H9 (cell line): ENCODE data around the gene THSD7B. TPM values are rescaled to one million over a fixed set of nuclear protein-coding genes. Genes with fewer than 3 reads are reported as not detected.

Source experiments
- DNase-seq: peaks from one replicate; pipeline ENCODE4 v3.0.0-alpha.2; 2017
- H2AFZ ChIP-seq: one replicate; pipeline ENCODE4 v1.6.1; 2013; ENCODE audit warnings: mild to moderate bottlenecking, low read length, control low read depth, moderate library complexity
- H2AK5ac ChIP-seq: 2 replicates; pipeline ENCODE4 v1.6.1; 2013; ENCODE audit warnings: low read length, control low read depth, mixed read lengths; ENCODE audit not compliant: insufficient read length
- H2BK120ac ChIP-seq: one replicate; pipeline ENCODE4 v1.6.1; 2013; ENCODE audit warnings: low read depth, mild to moderate bottlenecking, low read length, control low read depth, inconsistent platforms; ENCODE audit not compliant: poor library complexity, severe bottlenecking
- H2BK12ac ChIP-seq: 2 replicates; pipeline ENCODE4 v1.6.1; 2013; ENCODE audit warnings: low read length, control low read depth, mixed read lengths, low read depth; ENCODE audit not compliant: insufficient read length
- H2BK15ac ChIP-seq: 2 replicates; pipeline ENCODE4 v1.6.1; 2013; ENCODE audit warnings: low read depth, low read length, control low read depth
- H2BK20ac ChIP-seq: one replicate; pipeline ENCODE4 v1.6.1; 2013; ENCODE audit warnings: low read depth, mild to moderate bottlenecking, low read length, control low read depth, inconsistent platforms; ENCODE audit not compliant: poor library complexity, severe bottlenecking
- H2BK5ac ChIP-seq: 2 replicates; pipeline ENCODE4 v1.6.1; 2013; ENCODE audit warnings: low read length, control low read depth, mixed read lengths; ENCODE audit not compliant: insufficient read length
- H3K14ac ChIP-seq: 2 replicates; pipeline ENCODE4 v1.6.1; 2013; ENCODE audit warnings: low read length, control low read depth; ENCODE audit not compliant: insufficient read depth
- H3K18ac ChIP-seq: 2 replicates; pipeline ENCODE4 v1.6.1; 2013; ENCODE audit warnings: low read depth, mild to moderate bottlenecking, mixed read lengths, low read length, control low read depth; ENCODE audit not compliant: insufficient read length
- H3K23ac ChIP-seq: 2 replicates; pipeline ENCODE4 v1.6.1; 2013; ENCODE audit warnings: low read length, control low read depth, mixed read lengths, low read depth; ENCODE audit not compliant: insufficient read length
- H3K23me2 ChIP-seq: 2 replicates; pipeline ENCODE4 v1.6.1; 2013; ENCODE audit warnings: low read depth, mild to moderate bottlenecking, mixed read lengths, low read length, control low read depth; ENCODE audit not compliant: insufficient read length, poor library complexity, severe bottlenecking
- H3K27ac ChIP-seq: 2 replicates; pipeline ENCODE4 v1.5.1; 2013; ENCODE audit warnings: low read length, control low read depth, mixed read lengths, low read depth; ENCODE audit not compliant: insufficient read length
- H3K27me3 ChIP-seq: 2 replicates; pipeline ENCODE4 v1.6.1; 2013; ENCODE audit warnings: low read length, control low read depth, inconsistent platforms; ENCODE audit not compliant: insufficient read depth
- H3K4ac ChIP-seq: 2 replicates; pipeline ENCODE4 v1.6.1; 2013; ENCODE audit warnings: low read depth, mild to moderate bottlenecking, control low read depth, inconsistent platforms, low read length, moderate library complexity
- H3K4me1 ChIP-seq: 2 replicates; pipeline ENCODE4 v1.6.1; 2013; ENCODE audit warnings: low read length, control low read depth, inconsistent platforms; ENCODE audit not compliant: insufficient read depth
- H3K4me2 ChIP-seq: 2 replicates; pipeline ENCODE4 v1.6.1; 2013; ENCODE audit warnings: low read length, control low read depth, mixed read lengths; ENCODE audit not compliant: insufficient read length, insufficient read depth
- H3K56ac ChIP-seq: 2 replicates; pipeline ENCODE4 v1.6.1; 2013; ENCODE audit warnings: low read depth, mild to moderate bottlenecking, mixed read lengths, low read length, control low read depth; ENCODE audit not compliant: insufficient read length
- H3K79me1 ChIP-seq: 2 replicates; pipeline ENCODE4 v1.6.1; 2013; ENCODE audit warnings: low read depth, mild to moderate bottlenecking, moderate library complexity, low read length, control low read depth, inconsistent platforms; ENCODE audit not compliant: insufficient read depth, poor library complexity, severe bottlenecking
- H3K79me2 ChIP-seq: 2 replicates; pipeline ENCODE4 v1.6.1; 2013; ENCODE audit warnings: low read length, control low read depth, inconsistent platforms; ENCODE audit not compliant: insufficient read depth
- H3K9ac ChIP-seq: 2 replicates; pipeline ENCODE4 v1.6.1; 2013; ENCODE audit warnings: low read length, control low read depth, mixed read lengths; ENCODE audit not compliant: insufficient read length; ENCODE audit errors: extremely low read depth
- H3K9me3 ChIP-seq: one replicate; pipeline ENCODE4 v1.6.1; 2013; ENCODE audit warnings: low read depth, low read length, inconsistent platforms; ENCODE audit not compliant: control insufficient read depth
- H3T11ph ChIP-seq: one replicate; pipeline ENCODE4 v1.6.1; 2013; ENCODE audit warnings: mild to moderate bottlenecking, low read length, control low read depth, inconsistent platforms
- H4K20me1 ChIP-seq: one replicate; pipeline ENCODE4 v1.6.1; 2013; ENCODE audit not compliant: control insufficient read depth, insufficient read length, insufficient read depth
- H4K5ac ChIP-seq: 2 replicates; pipeline ENCODE4 v1.6.1; 2013; ENCODE audit warnings: low read depth, mild to moderate bottlenecking, mixed read lengths, low read length, control low read depth; ENCODE audit not compliant: insufficient read length
- H4K8ac ChIP-seq: replicated peaks from 2 replicates; pipeline ENCODE4 v1.6.1; 2013; ENCODE audit warnings: low read length, control low read depth, mixed read lengths, low read depth; ENCODE audit not compliant: insufficient read length
- H4K91ac ChIP-seq: 2 replicates; pipeline ENCODE4 v1.6.1; 2013; ENCODE audit warnings: low read depth, mild to moderate bottlenecking, moderate library complexity, mixed read lengths, low read length, control low read depth; ENCODE audit not compliant: insufficient read length
- H3K27ac Mint-ChIP-seq, 3 experiments: 2 replicates in 2 of 3; 3 replicates in 1 of 3; pipeline ENCODE4 v1.8.0; 2020 to 2021; ENCODE audit warnings: mixed read lengths in 3 of 3, mild to moderate bottlenecking in 1 of 3, moderate library complexity in 1 of 3
- H3K27me3 Mint-ChIP-seq: 2 replicates; pipeline ENCODE4 v1.8.0; 2021; ENCODE audit warnings: low read depth, mild to moderate bottlenecking, moderate library complexity, mixed read lengths
- H3K36me3 Mint-ChIP-seq, 3 experiments: 2 replicates in 2 of 3; 3 replicates in 1 of 3; pipeline ENCODE4 v1.8.0; 2020 to 2021; ENCODE audit warnings: low read depth in 3 of 3, mixed read lengths in 3 of 3; ENCODE audit not compliant: insufficient read depth in 1 of 3
- H3K4me1 Mint-ChIP-seq, 2 experiments: 2 replicates each; pipeline ENCODE4 v1.8.0; 2020; ENCODE audit warnings: mixed read lengths in 2 of 2
- H3K4me3 Mint-ChIP-seq, 2 experiments: 2 replicates in 1 of 2; 3 replicates in 1 of 2; pipeline ENCODE4 v1.8.0; 2020 to 2021; ENCODE audit warnings: mild to moderate bottlenecking in 2 of 2, mixed read lengths in 2 of 2, moderate library complexity in 1 of 2
- H3K9me3 Mint-ChIP-seq, 2 experiments: 2 replicates in 1 of 2; 3 replicates in 1 of 2; pipeline ENCODE4 v1.8.0; 2020; ENCODE audit warnings: mild to moderate bottlenecking in 2 of 2, mixed read lengths in 2 of 2, moderate library complexity in 1 of 2
- WGBS: extraction: QIAGEN DNeasy Blood & Tissue Kit; methylation state at CpG from one replicate; pipeline ENCODE4 v1.1.7; 2013; ENCODE audit warnings: missing lambda C conversion rate, low lambda C conversion rate, mixed read lengths; ENCODE audit not compliant: insufficient read length; ENCODE audit errors: extremely low coverage; 5-methylcytosine and 5-hydroxymethylcytosine counted together
- total RNA-seq: library from RNA; stranded (reverse); gene quantifications from 2 replicates; pipeline ENCODE4 v1.2.1, GENCODE V29; 2021
- TF ChIP-seq, protein P1 (sequence below): fragments of 200-600 bp; sonication (generic); conservative IDR thresholded peaks from 3 replicates; pipeline ENCODE4 v1.8.0; 2021; ENCODE audit warnings: antibody characterized with exemption, mild to moderate bottlenecking

The THSD7B gene
- total RNA-seq, 1 experiment from 2014 or later: 0.85 TPM

DNA sequence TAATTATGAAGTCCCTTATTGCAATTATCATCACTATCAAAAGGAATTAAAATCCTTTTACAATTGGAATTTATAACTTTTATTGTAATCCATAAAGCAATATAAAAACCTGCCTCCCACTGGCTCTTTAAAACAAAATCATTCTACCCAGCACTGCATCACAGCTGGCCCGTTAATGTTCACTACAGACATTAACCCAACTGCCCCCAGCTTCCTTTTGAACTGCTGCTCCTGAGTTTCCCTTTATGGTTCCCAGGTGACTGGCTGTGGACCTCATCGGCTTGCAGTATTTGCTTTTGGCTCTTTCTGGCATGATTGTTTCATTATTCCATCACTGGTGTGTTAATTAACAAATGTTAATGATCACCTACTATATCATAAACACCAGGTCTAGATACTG lies 535.6 kb downstream of the THSD7B start:
- no peak overlapping the region for H2BK5ac ChIP-seq
- H3K9me3 ChIP-seq: no peaks in the 10 kb centered on the region
- Mint-ChIP-seq H3K27ac (no peak overlapping the region), H3K9me3 (peaks cover 15 to 20% of the 10 kb centered on the region in 2 experiments), H3K36me3 (peaks cover 10 to 16% (median 15%) of the 10 kb centered on the region in 3 experiments), H3K4me3 (no peak overlapping the region), H3K27me3 (no peaks in the 10 kb centered on the region), H3K4me1 (no peaks in the 10 kb centered on the region)
- H2AK5ac ChIP-seq: no peak overlapping the region
- H3K4ac ChIP-seq: no peak overlapping the region
- no peaks in the 10 kb centered on the region for H3K4me1 ChIP-seq
- no peaks in the 10 kb centered on the region for H4K20me1 ChIP-seq
- no peaks in the 10 kb centered on the region for H3K79me2 ChIP-seq
- H2BK12ac ChIP-seq: no peak overlapping the region
- H3K79me1 ChIP-seq: no peaks in the 10 kb centered on the region
- WGBS: no CpG with 5 or more reads among the region's 2 CpGs
- no peak overlapping the region for H4K5ac ChIP-seq
- H3K9ac ChIP-seq: no peak overlapping the region
- no peak overlapping the region for H3K27ac ChIP-seq
- DNase-seq: no peak
- H3K56ac ChIP-seq: no peak overlapping the region
- no peak overlapping the region for H3K23ac ChIP-seq
- no peak overlapping the region for H2AFZ ChIP-seq
- H3K27me3 ChIP-seq: no peaks in the 10 kb centered on the region
- H2BK120ac ChIP-seq: no peak overlapping the region
- H2BK20ac ChIP-seq: no peak overlapping the region
- H4K91ac ChIP-seq: no peak overlapping the region
- no peak overlapping the region for H2BK15ac ChIP-seq
- no peak overlapping the region for H3K18ac ChIP-seq
- no peak overlapping the region for H3K14ac ChIP-seq
- H3K23me2 ChIP-seq: no peaks in the 10 kb centered on the region
- TF ChIP-seq, protein P1, sequence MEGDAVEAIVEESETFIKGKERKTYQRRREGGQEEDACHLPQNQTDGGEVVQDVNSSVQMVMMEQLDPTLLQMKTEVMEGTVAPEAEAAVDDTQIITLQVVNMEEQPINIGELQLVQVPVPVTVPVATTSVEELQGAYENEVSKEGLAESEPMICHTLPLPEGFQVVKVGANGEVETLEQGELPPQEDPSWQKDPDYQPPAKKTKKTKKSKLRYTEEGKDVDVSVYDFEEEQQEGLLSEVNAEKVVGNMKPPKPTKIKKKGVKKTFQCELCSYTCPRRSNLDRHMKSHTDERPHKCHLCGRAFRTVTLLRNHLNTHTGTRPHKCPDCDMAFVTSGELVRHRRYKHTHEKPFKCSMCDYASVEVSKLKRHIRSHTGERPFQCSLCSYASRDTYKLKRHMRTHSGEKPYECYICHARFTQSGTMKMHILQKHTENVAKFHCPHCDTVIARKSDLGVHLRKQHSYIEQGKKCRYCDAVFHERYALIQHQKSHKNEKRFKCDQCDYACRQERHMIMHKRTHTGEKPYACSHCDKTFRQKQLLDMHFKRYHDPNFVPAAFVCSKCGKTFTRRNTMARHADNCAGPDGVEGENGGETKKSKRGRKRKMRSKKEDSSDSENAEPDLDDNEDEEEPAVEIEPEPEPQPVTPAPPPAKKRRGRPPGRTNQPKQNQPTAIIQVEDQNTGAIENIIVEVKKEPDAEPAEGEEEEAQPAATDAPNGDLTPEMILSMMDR: no peak
- H3K4me2 ChIP-seq: no peak overlapping the region
- no peak overlapping the region for H4K8ac ChIP-seq
- H3T11ph ChIP-seq: no peak overlapping the region
